H1 (cell line): ENCODE data around the gene TTC28. TPM values are rescaled to one million over a fixed set of nuclear protein-coding genes. Genes with fewer than 3 reads are reported as not detected.

Source experiments
- CTCF ChIA-PET: fragments of 300-600 bp; sonication (Branson Sonifier 250); formaldehyde crosslinking; loops from one replicate; lab custom pipeline; 2021; ENCODE audit not compliant: partially characterized antibody; lab: Charles Lee
- POLR2A ChIA-PET: fragments of 300-600 bp; sonication (Branson Sonifier 250); formaldehyde crosslinking; loops from one replicate; lab custom pipeline; 2021; ENCODE audit warnings: inconsistent platforms; ENCODE audit not compliant: partially characterized antibody; lab: Charles Lee
- DNase-seq, 2 experiments: peaks; one replicate each; pipeline versions ENCODE4 v3.0.0 to v3.0.0-alpha.2; 2010 to 2022; ENCODE audit warnings: low spot score in 2 of 2, low read depth in 1 of 2, mixed read lengths in 1 of 2
- FAIRE-seq: peaks from 2 replicates; lab custom pipeline; 2011; peaks lifted over from hg19 to GRCh38; lab: Jason Lieb, UNC
- H2AFZ ChIP-seq: 2 replicates; pipeline ENCODE4 v1.8.1; 2012; ENCODE audit warnings: low read length, inconsistent platforms
- H2AK5ac ChIP-seq: 2 replicates; pipeline ENCODE4 v1.6.1; 2013; ENCODE audit warnings: low read depth, low read length
- H2BK120ac ChIP-seq: replicated peaks from 2 replicates; pipeline ENCODE3; 2013; ENCODE audit warnings: low read depth, low read length, inconsistent platforms
- H2BK12ac ChIP-seq: 2 replicates; pipeline ENCODE4 v1.6.1; 2013; ENCODE audit warnings: low read depth, low read length
- H2BK15ac ChIP-seq: 2 replicates; pipeline ENCODE4 v1.6.1; 2013; ENCODE audit warnings: low read length
- H2BK20ac ChIP-seq: 2 replicates; pipeline ENCODE4 v1.6.1; 2013; ENCODE audit warnings: low read length
- H2BK5ac ChIP-seq: 2 replicates; pipeline ENCODE4 v1.6.1; 2013; ENCODE audit warnings: low read depth, low read length
- H3K14ac ChIP-seq: 2 replicates; pipeline ENCODE4 v1.6.1; 2013; ENCODE audit warnings: inconsistent platforms; ENCODE audit not compliant: insufficient read length
- H3K18ac ChIP-seq: 2 replicates; pipeline ENCODE4 v1.6.1; 2013; ENCODE audit warnings: low read length; ENCODE audit errors: extremely low read depth
- H3K23ac ChIP-seq: 2 replicates; pipeline ENCODE4 v1.6.1; 2013; ENCODE audit warnings: inconsistent platforms; ENCODE audit not compliant: insufficient read length
- H3K23me2 ChIP-seq: 2 replicates; pipeline ENCODE4 v1.6.1; 2013; ENCODE audit warnings: low read depth, low read length
- H3K27ac ChIP-seq: 2 replicates; pipeline ENCODE4 v1.6.1; 2011; ENCODE audit warnings: low read depth, low read length, inconsistent platforms
- H3K27me3 ChIP-seq, 4 experiments: replicated peaks in 1 of 4; 1 replicate in 1 of 4; 2 replicates in 3 of 4; pipeline versions ENCODE4 v1.6.1 to v1.8.1; 2011 to 2013; ENCODE audit warnings: low read length in 3 of 4, mild to moderate bottlenecking in 3 of 4, inconsistent platforms in 2 of 4, mixed read lengths in 2 of 4, moderate library complexity in 1 of 4; ENCODE audit not compliant: control insufficient read depth in 3 of 4, insufficient read depth in 3 of 4; ENCODE audit errors: extremely low read depth in 1 of 4
- H3K36me3 ChIP-seq, 4 experiments: 2 replicates each; pipeline versions ENCODE4 v1.6.1 to v1.8.1; 2011 to 2013; ENCODE audit warnings: mild to moderate bottlenecking in 4 of 4, low read length in 3 of 4, moderate library complexity in 2 of 4, control low read depth in 1 of 4, inconsistent platforms in 1 of 4; ENCODE audit not compliant: insufficient read depth in 4 of 4, control insufficient read depth in 2 of 4
- H3K4ac ChIP-seq: replicated peaks from 2 replicates; pipeline ENCODE3; 2013; ENCODE audit warnings: low read length, low read depth, mixed read lengths, inconsistent platforms; ENCODE audit not compliant: insufficient read length
- H3K4me1 ChIP-seq, 4 experiments: replicated peaks in 1 of 4; 1 replicate in 1 of 4; 2 replicates in 3 of 4; pipeline versions ENCODE4 v1.6.1 to v1.8.1; 2011 to 2013; ENCODE audit warnings: low read length in 3 of 4, inconsistent platforms in 2 of 4, mixed read lengths in 1 of 4; ENCODE audit not compliant: insufficient read depth in 4 of 4, control insufficient read depth in 3 of 4
- H3K4me2 ChIP-seq, 2 experiments: 2 replicates each; pipeline versions ENCODE4 v1.6.1 to v1.8.1; 2011 to 2013; ENCODE audit warnings: low read depth in 2 of 2, low read length in 2 of 2, control low read depth in 1 of 2, inconsistent platforms in 1 of 2, mild to moderate bottlenecking in 1 of 2; ENCODE audit not compliant: insufficient read depth in 1 of 2
- H3K4me3 ChIP-seq, 4 experiments: fragments of 200-600, 300-600 bp in 1 of 4; sonication (generic), shearing (Covaris generic), sonication (Bioruptor Twin) in 1 of 4; 2 replicates each; pipeline versions ENCODE4 v1.5.1 to v1.8.1; 2011 to 2016; ENCODE audit warnings: low read length in 4 of 4, low read depth in 3 of 4, control low read depth in 2 of 4, inconsistent platforms in 2 of 4, mild to moderate bottlenecking in 2 of 4, mixed read lengths in 1 of 4, moderate library complexity in 1 of 4; ENCODE audit not compliant: insufficient read depth in 2 of 4; ENCODE audit errors: extremely low read depth in 1 of 4
- H3K56ac ChIP-seq: replicated peaks from 2 replicates; pipeline ENCODE3; 2013; ENCODE audit warnings: low read depth, mild to moderate bottlenecking, mixed read lengths, low read length, inconsistent platforms; ENCODE audit not compliant: insufficient read length
- H3K79me1 ChIP-seq: 2 replicates; pipeline ENCODE4 v1.6.1; 2013; ENCODE audit warnings: low read depth, low read length, control low read depth
- H3K79me2 ChIP-seq, 2 experiments: 2 replicates each; pipeline versions ENCODE4 v1.6.1 to v1.8.1; 2012 to 2013; ENCODE audit warnings: low read length in 2 of 2, mild to moderate bottlenecking in 2 of 2, inconsistent platforms in 1 of 2; ENCODE audit not compliant: insufficient read depth in 2 of 2, control insufficient read depth in 1 of 2
- H3K9ac ChIP-seq, 4 experiments: replicated peaks in 1 of 4; 1 replicate in 1 of 4; 2 replicates in 3 of 4; pipeline versions ENCODE4 v1.6.1 to v1.8.1; 2011 to 2013; ENCODE audit warnings: low read depth in 3 of 4, low read length in 3 of 4, control low read depth in 2 of 4, mild to moderate bottlenecking in 2 of 4, moderate library complexity in 2 of 4, inconsistent platforms in 1 of 4; ENCODE audit errors: extremely low read depth in 1 of 4
- H3K9me3 ChIP-seq, 2 experiments: 2 replicates each; pipeline versions ENCODE4 v1.6.1 to v1.8.1; 2012 to 2013; ENCODE audit warnings: mild to moderate bottlenecking in 2 of 2, moderate library complexity in 2 of 2, control low read depth in 1 of 2, inconsistent platforms in 1 of 2, low read depth in 1 of 2, low read length in 1 of 2, mixed read lengths in 1 of 2; ENCODE audit not compliant: insufficient read depth in 2 of 2
- H4K20me1 ChIP-seq, 2 experiments: replicated peaks in 1 of 2; 2 replicates each; pipeline versions ENCODE3 to v1.8.1; 2011 to 2013; ENCODE audit warnings: inconsistent platforms in 2 of 2, low read length in 2 of 2, mild to moderate bottlenecking in 1 of 2; ENCODE audit not compliant: insufficient read depth in 2 of 2, control insufficient read depth in 1 of 2
- H4K5ac ChIP-seq: 2 replicates; pipeline ENCODE4 v1.6.1; 2013; ENCODE audit warnings: low read length, low read depth, mixed read lengths, inconsistent platforms; ENCODE audit not compliant: insufficient read length
- H4K8ac ChIP-seq: 2 replicates; pipeline ENCODE4 v1.8.0; 2013; ENCODE audit warnings: mild to moderate bottlenecking, moderate library complexity, low read length, inconsistent platforms; ENCODE audit not compliant: insufficient read depth; ENCODE audit errors: extremely low read depth
- H4K91ac ChIP-seq: replicated peaks from 2 replicates; pipeline ENCODE3; 2013; ENCODE audit warnings: low read length, mixed read lengths, inconsistent platforms; ENCODE audit not compliant: insufficient read length
- JUND ChIP-seq: IDR thresholded peaks from 2 replicates; pipeline ENCODE4 v1.6.1; 2011; ENCODE audit warnings: mild to moderate bottlenecking, improper control_type of control experiment, low read length
- RNF2 ChIP-seq: fragments of 200-900, 300-1000 bp; sonication (generic); IDR thresholded peaks from 2 replicates; pipeline ENCODE4 v1.7.1; 2016; ENCODE audit warnings: borderline replicate concordance, low read depth, mild to moderate bottlenecking, antibody characterized with exemption, low read length; ENCODE audit not compliant: poor library complexity, severe bottlenecking; ENCODE audit errors: missing control alignments
- RXRA ChIP-seq: IDR thresholded peaks from 2 replicates; pipeline ENCODE4 v1.6.1; 2011; ENCODE audit warnings: low read depth, mild to moderate bottlenecking, low read length, moderate library complexity; ENCODE audit not compliant: insufficient read depth
- SIRT6 ChIP-seq: IDR thresholded peaks from one replicate; pipeline ENCODE4 v1.7.1; 2012; ENCODE audit warnings: low read length, inconsistent platforms
- SIX5 ChIP-seq: IDR thresholded peaks from 2 replicates; pipeline ENCODE4 v1.6.1; 2011; ENCODE audit warnings: mild to moderate bottlenecking, low read depth, low read length
- SP1 ChIP-seq: IDR thresholded peaks from 2 replicates; pipeline ENCODE4 v1.6.1; 2011; ENCODE audit warnings: low read depth, low read length
- SRF ChIP-seq: IDR thresholded peaks from 2 replicates; pipeline ENCODE4 v1.6.1; 2011; ENCODE audit warnings: mild to moderate bottlenecking, low read depth, low read length, moderate library complexity
- SUZ12 ChIP-seq: fragments of 200-600 bp; sonication (generic); IDR thresholded peaks from 2 replicates; pipeline ENCODE4 v1.6.1; 2012; ENCODE audit warnings: mild to moderate bottlenecking, inconsistent platforms, low read length, moderate library complexity, mixed read lengths
- WGBS, 2 experiments: shearing (Covaris generic) in 1 of 2; methylation state at CpG; one replicate each; pipeline versions ENCODE4 v1.1.6 to v1.1.7; 2013 to 2015; ENCODE audit warnings: low lambda C conversion rate in 2 of 2, mixed read lengths in 2 of 2, inconsistent platforms in 1 of 2, low coverage in 1 of 2, missing lambda C conversion rate in 1 of 2; ENCODE audit not compliant: insufficient replicate concordance in 2 of 2, insufficient coverage in 1 of 2, insufficient read length in 1 of 2; ENCODE audit errors: extremely low coverage in 1 of 2, missing lambda C conversion rate in 1 of 2; 5-methylcytosine and 5-hydroxymethylcytosine counted together
- polyA plus RNA-seq, 7 experiments: library from polyadenylated mRNA; depleted of rRNA in 3 of 7; stranded (reverse) in 5 of 7; unstranded in 2 of 7; fragments of >200 nt in 5 of 7; fragments of 200-250 nt in 2 of 7; gene quantifications; 1 replicate in 5 of 7; 2 replicates in 1 of 7; 4 replicates in 1 of 7; pipeline versions ENCODE4 v1.2.1 to v1.2.3, GENCODE V29; 2011 to 2013; ENCODE audit warnings: missing spikeins in 2 of 7, mixed read lengths in 2 of 7
- total RNA-seq: library from RNA; stranded (reverse); fragmentation: NEBNext Ultra II Directional; extraction: Animal tissue kit (Norgen Biotek cat#: 25700); gene quantifications from 2 replicates; pipeline ENCODE4 v1.2.1, GENCODE V29; 2021

The TTC28 gene
- total and polyA plus RNA-seq, 2 of the 8 experiments (the other 6 are each of a cell fraction or from before 2014, with no cell fraction given), result 2.6 to 12.6 TPM

GRCh38 chr22:28095316-28096095 is 584.1 kb downstream of the TTC28 start:
- CTCF ChIA-PET, result interaction anchor here (1.0 to 1.5 kb wide), 2 partner anchors 19 to 44 kb away, joined by 3 to 4 read pairs; no protein-coding TSS in a partner anchor
- H3K23ac ChIP-seq, result no peak overlapping the region
- H3K27me3 ChIP-seq, result no peaks in the 10 kb centered on the region
- no peaks in the 10 kb centered on the region for H3K23me2 ChIP-seq
- H4K20me1 ChIP-seq, result no peaks in the 10 kb centered on the region
- no peaks in the 10 kb centered on the region for H3K9me3 ChIP-seq
- H2BK12ac ChIP-seq, result no peak overlapping the region
- H4K91ac ChIP-seq, result no peak overlapping the region
- H3K14ac ChIP-seq, result no peak overlapping the region
- no peaks in the 10 kb centered on the region for H3K79me1 ChIP-seq
- 88% methylated on average over 5 of the region's 5 CpGs; no CpG with 5 or more reads in 1 of the 2 experiments for WGBS, 2 experiments
- no peak overlapping the region for H4K5ac ChIP-seq
- POLR2A ChIA-PET, result no interaction called here
- no peak overlapping the region for H3K4me3 ChIP-seq
- no peak overlapping the region for H2AFZ ChIP-seq
- no peak overlapping the region for H2BK120ac ChIP-seq
- TF ChIP-seq SRF (no peak), JUND (no peak), SP1 (no peak), SIRT6 (no peak), SIX5 (no peak), RXRA (no peak), SUZ12 (no peak), RNF2 (no peak)
- H2BK15ac ChIP-seq, result no peak overlapping the region
- DNase-seq (no peak), FAIRE-seq (no peak)
- H3K9ac ChIP-seq, result no peak overlapping the region
- H2BK20ac ChIP-seq, result no peak overlapping the region
- no peak overlapping the region for H3K56ac ChIP-seq
- H2BK5ac ChIP-seq, result no peak overlapping the region
- H3K27ac ChIP-seq, result no peak overlapping the region
- no peak overlapping the region for H2AK5ac ChIP-seq
- no peaks in the 10 kb centered on the region for H3K4me1 ChIP-seq
- no peak overlapping the region for H4K8ac ChIP-seq
- H3K4ac ChIP-seq, result no peak overlapping the region
- no peaks in the 10 kb centered on the region for H3K79me2 ChIP-seq
- no peak overlapping the region for H3K18ac ChIP-seq
- H3K36me3 ChIP-seq, result no peaks in the 10 kb centered on the region
- no peak overlapping the region for H3K4me2 ChIP-seq
